ENCODE measurements around the gene NOS1AP.

Gene NOS1AP

DNA sequence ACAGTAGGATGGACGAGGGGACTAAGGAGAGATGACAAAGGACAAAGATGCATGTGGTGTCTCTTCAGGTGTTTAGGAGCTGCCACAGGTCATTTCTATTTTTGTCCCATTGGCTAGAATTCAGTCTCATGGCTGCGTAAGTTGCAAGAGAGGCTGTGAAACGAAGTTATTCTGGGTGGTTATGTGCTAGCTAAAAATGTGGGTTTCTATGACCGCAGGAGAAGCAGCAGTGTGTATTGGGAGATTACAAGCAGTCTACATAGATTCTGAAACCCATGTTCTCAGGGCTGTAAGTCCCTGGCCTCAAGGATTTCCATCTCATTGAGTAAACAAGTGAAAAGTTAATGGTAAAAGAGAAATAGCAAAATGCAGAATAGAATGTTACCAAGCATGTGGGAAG lies 196.5 kb downstream of the NOS1AP start:
- no peak for DNase-seq

DNA sequence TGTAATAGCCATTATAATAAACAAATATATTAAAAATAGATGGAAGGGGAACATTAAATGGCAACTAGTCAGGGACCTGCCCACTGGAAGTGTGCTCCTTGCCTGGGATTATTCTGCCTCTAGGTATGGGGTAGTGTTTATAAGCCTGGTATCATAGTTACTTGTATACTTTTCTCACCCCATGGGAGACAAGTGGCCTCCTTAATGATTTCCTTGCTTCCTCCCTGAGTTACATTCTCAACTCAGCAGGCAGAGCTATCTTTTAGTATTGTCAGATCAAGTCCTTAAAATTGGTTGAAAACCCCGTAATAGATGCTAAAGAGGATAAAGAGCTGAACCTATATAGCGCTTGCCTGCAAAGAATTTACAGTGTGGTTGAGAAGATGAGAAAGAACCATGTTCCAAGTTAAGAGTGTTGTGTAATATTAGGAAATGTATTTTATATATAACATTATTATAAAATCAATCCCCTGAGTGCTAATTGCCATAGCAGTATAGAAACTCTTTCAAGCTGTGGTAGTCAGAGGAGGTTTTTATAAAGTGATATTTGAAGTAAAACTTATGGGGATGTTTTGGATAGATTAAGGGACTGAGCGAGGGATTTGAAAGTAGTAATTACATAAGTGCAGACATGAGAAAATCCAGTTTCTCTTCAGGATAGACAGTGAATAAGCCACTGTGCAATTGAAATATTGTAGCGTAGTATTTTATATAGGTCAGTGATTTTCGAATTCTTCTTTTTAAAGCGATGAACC lies 200.7 kb downstream of the NOS1AP start:
- no peak for DNase-seq

GRCh38 chr1:162271972-162272371 lies 202.5 kb downstream of the NOS1AP start:
- DNase-seq: no peak

GRCh38 chr1:162272419-162272818 lies 202.9 kb downstream of the NOS1AP start:
- DNase-seq: no peak

DNA sequence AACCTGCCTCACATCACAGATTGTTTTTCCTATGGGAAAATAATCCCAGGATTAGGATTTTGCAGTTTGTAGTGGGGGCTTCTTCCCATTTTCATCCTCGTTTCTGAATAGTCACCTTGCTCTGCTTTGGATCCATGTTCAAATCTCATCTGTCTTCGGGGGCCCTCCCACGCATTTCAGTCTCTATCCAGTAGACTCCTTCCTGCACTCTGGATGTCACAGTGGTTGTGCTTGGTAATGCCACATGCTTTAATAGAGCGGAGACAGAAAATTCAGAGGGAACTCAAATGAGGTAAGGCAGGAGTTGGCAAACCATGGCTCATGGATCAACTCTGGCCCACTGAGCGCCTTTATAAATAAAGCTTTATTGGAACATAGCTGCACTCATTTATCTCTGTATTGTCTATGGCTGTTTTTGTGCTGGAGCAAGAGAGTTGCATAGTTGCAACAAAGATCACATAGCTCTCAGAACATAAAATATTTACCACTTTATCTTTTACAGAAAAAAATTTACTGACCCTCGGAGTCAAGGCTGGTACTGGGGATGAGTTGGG lies 206.2 kb downstream of the NOS1AP start:
- no peak for DNase-seq

- DNase-seq: no peak
Observed at GRCh38 chr1:162276493-162276892, 207.0 kb downstream of the NOS1AP start.

GRCh38 chr1:162279136-162279498 lies 209.6 kb downstream of the NOS1AP start:
- no peak for DNase-seq

DNA sequence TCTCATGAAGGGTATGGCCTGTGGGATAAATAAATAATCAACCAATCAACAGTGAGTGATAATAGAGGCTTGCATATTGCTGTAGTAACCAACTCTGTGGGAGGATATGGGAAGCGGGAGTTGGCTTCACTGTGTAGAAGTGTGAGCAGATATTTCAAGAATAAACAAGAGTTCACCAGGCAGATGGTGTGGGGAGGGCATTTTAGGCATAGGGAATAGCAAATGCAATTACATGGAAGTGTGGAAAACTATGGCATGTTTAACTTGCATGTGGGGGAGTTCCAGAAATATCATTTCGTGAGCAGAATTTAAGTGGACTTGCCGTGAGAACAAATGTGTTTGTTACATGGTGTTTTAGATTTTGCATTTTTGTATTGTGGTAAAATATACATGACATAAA lies 211.9 kb downstream of the NOS1AP start:
- DNase-seq: no peak

DNA sequence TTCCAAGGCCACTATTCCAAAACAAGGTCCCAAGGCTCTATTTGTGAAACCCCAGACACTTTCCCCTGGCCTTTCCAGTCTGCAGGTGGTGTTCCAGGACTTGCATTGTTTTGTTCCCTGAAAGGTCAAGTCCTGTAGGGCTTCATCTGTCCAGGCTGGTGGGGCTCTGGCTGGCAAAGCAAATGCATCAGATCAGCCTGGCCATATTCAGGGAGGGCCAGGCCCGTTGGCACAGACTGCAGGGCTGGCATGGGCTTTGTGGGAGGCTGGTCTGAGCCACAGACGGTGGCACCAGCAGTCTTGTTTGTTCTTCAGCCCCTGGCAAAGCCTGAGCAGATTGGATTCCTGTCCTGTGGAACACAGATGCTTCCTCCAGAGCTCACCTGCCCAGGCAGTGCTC lies 214.2 kb downstream of the NOS1AP start:
- no peak for DNase-seq

DNA sequence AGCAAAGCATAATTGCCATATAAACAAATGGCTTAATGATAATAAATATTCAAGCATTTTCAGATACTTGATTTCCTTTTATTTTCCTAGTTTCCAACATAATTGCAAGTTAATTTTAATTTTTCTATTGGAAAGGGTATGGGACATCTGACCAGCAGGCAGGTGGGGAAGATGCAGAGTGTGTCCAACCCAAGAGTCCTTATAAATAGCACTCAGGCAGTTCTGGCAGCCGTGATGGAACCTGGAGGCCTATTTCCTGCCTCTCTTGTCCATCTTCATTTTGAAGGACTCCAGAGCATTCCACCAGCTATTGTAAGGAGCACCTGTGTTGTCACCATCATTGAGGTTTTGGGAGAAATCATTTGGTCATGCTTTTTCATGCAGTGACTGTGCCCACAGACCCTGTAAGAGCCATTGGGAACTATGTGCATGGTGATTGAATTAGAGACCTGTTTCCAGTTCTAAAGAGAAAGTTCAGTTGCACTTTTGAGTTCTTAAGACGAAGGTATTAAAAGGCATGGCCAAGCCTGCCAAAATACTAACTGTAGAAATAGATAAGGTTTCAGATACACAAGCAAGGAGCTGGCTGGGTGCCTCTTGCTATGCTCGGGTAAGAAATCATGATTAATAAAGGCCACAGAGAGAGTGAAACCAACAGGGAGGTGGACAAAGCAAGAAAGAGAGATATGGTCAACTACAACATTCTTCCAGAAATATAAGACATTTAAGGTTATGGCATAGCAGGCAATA lies 214.9 kb downstream of the NOS1AP start:
- no peak for DNase-seq

- no peak for DNase-seq
Observed at GRCh38 chr1:162285149-162285561, 215.7 kb downstream of the NOS1AP start.

- DNase-seq: no peak
Observed at GRCh38 chr1:162291000-162291399, 221.5 kb downstream of the NOS1AP start.

GRCh38 chr1:162292422-162292849 lies 222.9 kb downstream of the NOS1AP start:
- no peak for DNase-seq

- DNase-seq: no peak
Observed at GRCh38 chr1:162293073-162293692, 223.7 kb downstream of the NOS1AP start.

- no peak for DNase-seq
Observed at GRCh38 chr1:162294015-162294414, 224.5 kb downstream of the NOS1AP start.

DNA sequence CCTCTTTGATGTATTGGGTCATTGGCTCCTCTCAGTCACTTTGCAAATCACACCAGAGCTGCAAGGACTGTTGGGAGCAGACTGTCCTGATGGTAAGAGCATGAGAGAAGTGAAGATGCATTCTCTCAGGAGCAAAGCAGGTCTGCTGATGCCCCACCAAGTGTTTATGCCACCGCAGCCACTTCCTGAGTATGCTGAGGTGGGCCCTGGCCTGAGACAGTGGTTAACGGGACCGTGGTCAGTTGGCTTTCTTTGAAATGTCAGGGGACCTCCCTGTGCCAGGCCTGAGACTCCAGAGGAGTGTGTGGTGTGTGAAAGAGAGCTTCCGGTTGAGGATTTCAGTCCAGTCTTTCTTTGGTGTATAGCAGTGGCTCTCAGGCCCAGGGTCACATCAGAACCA lies 227.7 kb downstream of the NOS1AP start:
- DNase-seq: no peak

- DNase-seq: no peak
Observed at GRCh38 chr1:162298266-162298665, 228.8 kb downstream of the NOS1AP start.

GRCh38 chr1:162299018-162299417 lies 229.5 kb downstream of the NOS1AP start:
- DNase-seq: no peak

DNA sequence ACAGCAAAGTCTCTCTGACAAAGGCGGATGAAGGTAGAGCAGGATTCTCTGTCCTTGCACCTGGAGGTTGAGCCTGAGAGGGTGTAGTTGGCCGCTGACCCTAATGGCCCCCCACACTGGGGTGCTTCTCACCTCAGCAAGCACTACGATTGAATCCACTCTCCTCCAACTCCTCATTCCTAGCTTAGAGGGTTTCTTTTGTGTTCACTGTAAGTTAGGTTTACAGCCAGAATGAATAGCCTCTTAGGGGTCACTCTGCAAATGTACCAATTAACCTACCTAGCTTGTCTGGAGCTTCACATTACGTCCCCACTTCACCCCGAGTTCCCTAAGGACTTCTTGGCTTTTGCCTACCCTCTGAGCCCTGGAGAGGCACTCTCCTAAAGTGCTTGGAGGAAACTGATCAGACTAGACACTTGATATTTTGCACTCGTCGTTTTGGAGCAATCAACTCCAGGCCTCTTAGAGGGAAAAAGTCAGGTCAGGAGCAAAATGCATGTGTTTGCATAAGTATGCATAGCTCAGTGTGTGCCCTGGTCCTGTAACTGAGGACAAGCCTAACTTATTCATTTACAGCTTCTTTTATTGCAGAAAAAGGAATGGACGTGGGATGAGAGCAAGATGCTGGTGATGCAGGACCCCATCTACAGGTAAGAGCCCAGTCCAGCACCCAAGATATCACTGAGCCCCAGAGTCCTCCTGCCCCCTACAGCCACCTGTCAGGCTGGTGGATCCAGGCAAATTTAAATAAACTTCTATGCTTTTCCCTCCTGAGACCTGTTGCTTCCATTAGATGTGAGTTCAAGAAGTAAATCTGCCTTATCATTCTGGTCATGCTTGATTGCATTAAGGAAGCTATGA lies 230.8 kb downstream of the NOS1AP start:
- no peak for DNase-seq

DNA sequence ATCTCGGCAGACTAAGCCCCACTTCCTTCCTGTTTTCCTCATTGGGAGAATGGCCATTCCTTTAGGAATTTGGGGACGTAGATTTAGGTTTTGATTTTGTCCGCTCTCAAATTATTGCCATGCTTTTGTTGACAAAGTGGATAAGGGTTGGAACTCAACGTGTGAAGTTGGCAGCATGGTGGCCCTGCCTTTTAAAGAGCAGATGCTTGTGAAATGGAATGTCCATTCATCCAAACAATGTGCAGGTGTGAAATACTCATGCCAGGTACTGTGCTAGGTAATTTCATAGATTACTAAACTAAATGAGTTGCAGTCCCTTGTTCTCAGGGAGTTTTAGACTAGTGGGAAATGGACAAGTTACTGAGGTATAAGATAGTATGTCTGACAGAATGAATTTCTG lies 232.2 kb downstream of the NOS1AP start:
- DNase-seq: no peak

DNA sequence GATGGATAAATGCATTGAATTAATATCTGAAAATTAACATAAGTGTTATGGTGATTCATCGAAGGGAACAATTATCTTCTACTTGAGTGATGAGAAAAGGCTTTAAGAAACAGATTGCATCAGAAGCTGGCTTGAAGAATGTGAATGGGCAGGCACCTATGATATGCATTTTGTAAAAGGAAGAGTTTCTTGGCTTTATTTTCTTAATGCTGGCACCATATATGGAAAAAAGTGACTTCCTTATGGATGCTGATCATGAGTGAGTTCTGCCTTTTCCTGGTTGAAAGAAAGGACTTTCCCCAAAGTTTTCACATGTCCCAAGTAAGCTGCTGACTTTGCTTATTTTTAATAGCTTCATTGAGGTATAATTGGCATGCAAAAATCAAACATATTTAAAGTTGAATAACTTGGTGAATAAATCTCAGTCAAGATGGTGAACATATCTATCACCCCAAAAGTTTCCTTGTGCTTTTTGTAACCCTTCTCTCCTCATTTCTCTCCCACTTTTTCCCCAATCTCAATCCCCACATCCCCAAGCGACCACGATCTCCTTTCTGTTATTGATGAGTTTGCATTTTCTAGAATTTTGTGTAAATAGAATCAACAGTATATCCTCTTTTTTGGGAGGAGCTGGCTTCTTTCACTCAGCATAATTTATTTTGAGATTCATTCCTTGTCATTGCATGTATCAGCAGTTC lies 233.0 kb downstream of the NOS1AP start:
- DNase-seq: no peak

- DNase-seq: no peak
Observed at GRCh38 chr1:162303004-162303344, 233.5 kb downstream of the NOS1AP start.

All from stimulated activated CD4-positive, alpha-beta T cell treated with anti-CD3 and anti-CD28 coated beads, Interleukin-2, amount 100 ng/mL, for 24 hours (primary cell).